Dermis blood vessel endothelial cell (primary cell): ENCODE results near the gene NUP62. TPM values are rescaled to one million over a fixed set of nuclear protein-coding genes. Genes with fewer than 3 reads are reported as not detected.

Experiments used
- DNase-seq: peaks from one replicate; pipeline ENCODE4 v3.0.0; 2010
- total RNA-seq: library from RNA; depleted of rRNA; stranded (reverse); fragments of >200 nt; gene quantifications from 2 replicates; pipeline ENCODE4 v1.2.3, GENCODE V29; 2014

The NUP62 gene
- total RNA-seq, 1 donor from 2014 or later = 28.4 TPM

GRCh38 chr19:49924004-49924880 lies 5.1 kb downstream of the NUP62 start:
- no peak for DNase-seq

- DNase-seq = no peak
These were observed 6.0 kb downstream of the NUP62 start for GRCh38 chr19:49923055-49924003.

- no peak for DNase-seq
These were observed 7.2 kb downstream of the NUP62 start for GRCh38 chr19:49921871-49922795.

- DNase-seq = no peak
These were observed 8.5 kb downstream of the NUP62 start for GRCh38 chr19:49920624-49921363.

GRCh38 chr19:49918089-49918488 lies 11.2 kb downstream of the NUP62 start:
- DNase-seq = no peak

- DNase-seq = peak; percentile 20
These were observed 12.2 kb downstream of the NUP62 start for GRCh38 chr19:49916839-49917733.

GRCh38 chr19:49915271-49915670 lies 14.0 kb downstream of the NUP62 start:
- no peak for DNase-seq

GRCh38 chr19:49913720-49914119 lies 15.6 kb downstream of the NUP62 start:
- no peak for DNase-seq

- no peak for DNase-seq
These were observed 16.2 kb downstream of the NUP62 start for GRCh38 chr19:49912965-49913685.

GRCh38 chr19:49911381-49912145 lies 17.7 kb downstream of the NUP62 start:
- peak; percentile 38 for DNase-seq

- no peak for DNase-seq
These were observed 19.1 kb downstream of the NUP62 start for GRCh38 chr19:49910179-49910578.

- DNase-seq = no peak
These were observed 20.6 kb downstream of the NUP62 start for GRCh38 chr19:49908480-49909420.

- no peak for DNase-seq
These were observed 21.4 kb downstream of the NUP62 start for GRCh38 chr19:49907745-49908446.

GRCh38 chr19:49906879-49907564 lies 22.3 kb downstream of the NUP62 start:
- DNase-seq = no peak

- no peak for DNase-seq
These were observed 25.2 kb downstream of the NUP62 start for GRCh38 chr19:49904136-49904535.

- peak; percentile 77 for DNase-seq
These were observed 32.3 kb downstream of the NUP62 start, which contains the start of gene IL4I1 for GRCh38 chr19:49896863-49897621. IL4I1 (minus strand) TSS chr19:49896887; CDS start chr19:49896160, 727 bp downstream.
